ENCODE data around the gene CCP110. TPM values are rescaled to one million over a fixed set of nuclear protein-coding genes. Genes with fewer than 3 reads are reported as not detected.
A peak's percentile ranks its signal among the peaks of the same experiment; 100 is the strongest.

The CCP110 gene
- total RNA-seq, 2 donors from 2014 or later = 13.8 to 20.7 TPM

GRCh38 chr16:19601083-19601976 is 77.6 kb downstream of the CCP110 start:
- H3K9me3 ChIP-seq = no peaks in the 10 kb centered on the region
- H3K4me3 ChIP-seq = no peak overlapping the region
- TF ChIP-seq CTCF (IDR thresholded peaks at IDR 0.05) = peak; percentile 42 to 70 (median 65)
- TF ChIP-seq POLR2AphosphoS5 (IDR thresholded peaks at IDR 0.05) = no peak
- intact Hi-C loops (cut with DNase I) = loop anchor here (1.0 to 10.0 kb wide), 3 partner anchors 44 to 284 kb away; partner anchors contain the start of genes IQCK, KNOP1 and VPS35L
- H3K27ac ChIP-seq = no peak overlapping the region
- H3K36me3 ChIP-seq = no peaks in the 10 kb centered on the region
- WGBS = 54% methylated on average over 13 of the region's 13 CpGs
- H3K4me1 ChIP-seq (replicated peaks) = no peaks in the 10 kb centered on the region
- no peak for DNase-seq (ENCODE audit: low spot score)
- no peaks in the 10 kb centered on the region for H3K27me3 ChIP-seq (replicated peaks; ENCODE audit: insufficient read depth)

Other genes starting within 250 kb of the CCP110 start
- under 1 TPM; 0.23 TPM for gene CLEC19A, start 238.2 kb upstream of the CCP110 start, total RNA-seq
- gene TMC5, start 106.1 kb upstream of the CCP110 start, total RNA-seq = 10 to 100 TPM; 24.5 to 54.8 TPM
- gene GDE1, start 1.8 kb upstream of the CCP110 start, total RNA-seq = 10 to 100 TPM; 67.8 to 92.1 TPM
- gene VPS35L, start 31.8 kb downstream of the CCP110 start, total RNA-seq = 10 to 100 TPM; 58.8 to 74.0 TPM
- 10 to 100 TPM; 11.2 to 26.6 TPM for gene KNOP1, start 194.3 kb downstream of the CCP110 start, total RNA-seq
- 10 to 100 TPM; 26.0 to 42.2 TPM for gene IQCK, start 194.3 kb downstream of the CCP110 start, total RNA-seq